HG03039 (cell line): ENCODE results near the gene URI1.

Experiments
- ATAC-seq: cut with Tn5 transposase; IDR thresholded peaks from one replicate; pipeline ENCODE4 v1.9.1; 2021; ENCODE audit warnings: mild to moderate bottlenecking, moderate library complexity; ENCODE audit not compliant: unreplicated experiment

URI1 gene

DNA sequence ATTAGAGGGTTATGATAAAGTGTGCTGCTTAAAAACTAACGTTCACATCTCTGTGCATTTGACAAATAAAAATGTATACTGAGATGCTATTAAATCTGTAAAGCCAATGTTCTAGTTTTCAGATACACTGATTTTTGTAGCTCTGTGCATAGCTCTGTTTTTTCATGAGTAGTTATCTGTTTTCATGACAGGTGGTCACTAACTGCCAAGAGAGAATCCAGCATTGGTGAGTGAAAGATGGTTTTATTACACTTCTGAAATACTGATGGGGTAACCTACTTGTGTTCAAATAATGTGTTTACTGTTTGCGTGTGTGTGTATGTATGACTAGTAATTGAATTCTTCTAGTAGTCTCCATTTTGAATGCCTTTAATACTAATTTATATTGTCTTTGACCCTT lies 29.0 kb downstream of the URI1 start:
- no peak for ATAC-seq

DNA sequence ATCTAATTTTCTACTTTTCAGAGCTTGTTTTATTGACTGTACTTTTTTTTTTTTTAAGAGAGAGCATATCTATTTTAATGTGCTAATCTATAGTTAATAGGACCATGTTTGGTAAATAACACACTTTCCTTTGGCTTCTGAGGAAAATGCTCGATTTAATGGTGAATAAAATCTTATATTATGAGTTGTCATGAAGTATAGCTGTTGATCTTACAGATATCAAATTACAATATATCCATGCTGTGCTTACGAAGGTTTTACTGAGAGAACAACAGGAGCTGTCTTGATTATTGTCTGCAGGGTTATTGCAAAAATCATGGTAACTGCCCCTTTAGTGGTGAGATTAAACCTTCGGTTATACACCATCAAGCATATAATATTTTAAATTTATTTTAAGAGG lies 29.6 kb downstream of the URI1 start:
- ATAC-seq, result no peak

DNA sequence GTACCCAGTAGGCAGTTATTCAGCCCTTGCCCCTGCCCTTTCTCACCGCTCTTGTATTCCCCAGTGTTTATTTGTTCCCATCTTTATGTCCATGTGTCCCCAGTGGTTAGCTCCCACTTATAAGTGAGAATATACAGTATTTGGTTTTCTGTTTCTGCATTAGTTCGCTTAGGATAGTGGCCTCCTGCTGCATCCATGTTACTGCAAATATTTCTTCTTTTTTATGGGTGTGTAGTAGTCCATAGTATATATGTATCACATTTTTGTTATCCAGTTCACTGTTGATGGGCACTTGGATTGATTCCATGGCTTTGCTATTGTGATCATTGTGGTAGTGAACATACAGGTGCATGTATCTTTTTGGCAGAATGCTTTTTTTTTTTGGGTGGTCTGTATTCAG lies 32.7 kb downstream of the URI1 start:
- no peak for ATAC-seq

DNA sequence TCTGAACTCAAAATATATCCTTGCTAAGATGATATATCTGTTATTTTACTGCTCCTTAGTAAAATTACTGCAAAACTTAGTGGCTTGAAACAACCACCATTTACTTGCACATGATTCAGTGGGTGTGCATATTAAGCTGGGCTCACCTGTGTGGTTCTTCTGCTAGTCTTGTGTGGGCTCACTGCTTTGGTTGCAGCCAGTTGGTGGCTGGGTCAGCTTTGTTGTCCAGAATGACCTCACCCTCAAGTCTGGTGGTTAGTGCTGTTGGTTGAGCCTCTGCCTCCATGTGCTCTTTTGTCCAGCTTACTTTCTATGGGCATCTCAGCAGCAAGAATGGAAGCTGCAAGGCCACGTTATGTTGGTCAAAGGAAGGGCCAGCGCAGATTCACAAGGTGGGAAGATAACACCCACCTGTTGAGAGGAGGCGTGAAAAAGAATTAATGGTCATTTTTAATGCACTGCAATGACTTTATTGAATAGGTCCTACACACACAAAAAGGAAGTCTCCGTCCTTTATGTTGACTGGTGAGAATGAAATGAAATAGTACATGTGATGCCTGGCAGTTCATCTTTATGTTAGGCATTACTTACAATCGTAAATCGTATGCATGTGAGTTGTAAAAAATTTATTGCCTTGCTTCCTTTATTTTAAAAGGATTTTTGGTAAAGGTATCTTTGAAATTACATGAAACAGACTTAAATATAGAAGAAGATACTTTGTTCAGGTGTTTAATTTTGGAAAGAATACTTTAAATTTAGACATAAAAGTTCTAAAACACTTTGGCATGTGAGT lies 34.3 kb downstream of the URI1 start:
- ATAC-seq, result no peak

DNA sequence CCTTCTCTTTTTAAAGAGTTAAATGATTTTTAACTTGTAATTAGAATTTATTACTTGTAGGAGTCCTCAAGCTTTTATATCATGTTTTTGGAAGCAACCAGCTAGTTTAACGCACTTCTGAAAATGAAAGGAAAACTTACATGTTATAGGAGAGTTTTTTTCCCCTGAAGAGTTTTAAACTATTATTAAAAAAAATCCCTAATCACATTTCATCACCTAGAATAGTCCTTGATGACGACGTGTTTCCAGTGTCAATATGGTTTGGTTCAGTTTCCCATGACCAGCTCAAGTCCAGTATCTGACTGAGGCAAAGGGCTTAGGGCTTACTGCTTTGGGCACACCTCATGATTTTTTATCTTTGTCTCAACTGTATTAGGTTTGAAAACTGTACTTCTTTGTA lies 36.0 kb downstream of the URI1 start:
- ATAC-seq, result no peak

DNA sequence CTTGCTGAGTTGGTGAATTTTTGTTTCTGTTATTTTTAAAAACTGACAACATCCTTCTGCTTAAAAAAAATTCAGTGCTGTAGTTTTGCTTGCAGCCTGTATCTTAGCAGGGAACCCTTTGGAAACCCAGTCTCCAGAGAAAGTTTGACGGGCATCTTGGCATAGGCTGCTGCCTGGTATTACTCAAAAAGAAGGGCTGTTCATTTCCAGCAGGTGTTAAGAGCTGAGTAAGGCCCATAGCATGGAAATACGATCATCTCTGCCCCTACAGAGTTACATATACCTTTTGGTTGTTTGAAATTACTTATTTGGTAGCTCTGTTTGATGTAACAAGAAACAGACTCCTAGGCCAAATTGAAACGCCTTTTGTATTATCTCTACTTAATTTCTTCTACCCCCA lies 41.5 kb downstream of the URI1 start:
- ATAC-seq, result no peak

DNA sequence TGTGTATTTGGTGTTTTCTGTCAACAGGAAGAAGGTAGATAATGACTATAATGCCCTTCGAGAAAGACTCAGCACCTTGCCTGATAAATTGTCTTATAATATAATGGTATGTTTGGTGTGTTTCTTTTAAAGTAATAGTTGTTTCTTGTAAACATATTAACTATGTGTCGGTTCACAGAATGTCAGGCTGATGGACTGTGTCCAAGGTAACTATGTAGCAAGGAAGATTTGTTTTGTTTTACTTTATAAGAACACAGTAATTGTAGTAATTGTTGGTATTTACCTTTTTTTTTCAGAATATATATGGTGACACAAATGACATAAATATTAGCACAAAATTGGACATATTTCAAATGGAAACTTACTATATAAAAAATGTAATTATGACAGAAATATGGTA lies 43.2 kb downstream of the URI1 start:
- no peak for ATAC-seq

DNA sequence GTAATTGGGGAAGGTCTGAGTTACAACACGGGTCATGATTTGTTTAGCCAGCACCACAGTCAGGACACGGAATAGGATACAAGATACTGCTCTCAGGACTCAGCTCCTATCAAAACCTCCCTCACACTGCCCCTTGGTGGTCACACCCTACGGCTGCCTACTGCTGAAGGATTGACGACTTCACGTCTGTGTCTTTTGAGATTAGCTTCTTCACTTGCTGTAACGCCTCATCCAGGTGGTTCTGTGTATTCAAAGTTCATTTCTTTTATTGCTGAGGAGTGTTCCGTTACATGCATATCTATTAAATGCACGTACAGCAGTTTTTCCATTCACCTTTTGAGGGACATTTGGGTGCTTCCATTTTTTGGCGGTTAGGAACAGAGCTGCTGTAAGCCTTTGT lies 46.3 kb downstream of the URI1 start:
- no peak for ATAC-seq

DNA sequence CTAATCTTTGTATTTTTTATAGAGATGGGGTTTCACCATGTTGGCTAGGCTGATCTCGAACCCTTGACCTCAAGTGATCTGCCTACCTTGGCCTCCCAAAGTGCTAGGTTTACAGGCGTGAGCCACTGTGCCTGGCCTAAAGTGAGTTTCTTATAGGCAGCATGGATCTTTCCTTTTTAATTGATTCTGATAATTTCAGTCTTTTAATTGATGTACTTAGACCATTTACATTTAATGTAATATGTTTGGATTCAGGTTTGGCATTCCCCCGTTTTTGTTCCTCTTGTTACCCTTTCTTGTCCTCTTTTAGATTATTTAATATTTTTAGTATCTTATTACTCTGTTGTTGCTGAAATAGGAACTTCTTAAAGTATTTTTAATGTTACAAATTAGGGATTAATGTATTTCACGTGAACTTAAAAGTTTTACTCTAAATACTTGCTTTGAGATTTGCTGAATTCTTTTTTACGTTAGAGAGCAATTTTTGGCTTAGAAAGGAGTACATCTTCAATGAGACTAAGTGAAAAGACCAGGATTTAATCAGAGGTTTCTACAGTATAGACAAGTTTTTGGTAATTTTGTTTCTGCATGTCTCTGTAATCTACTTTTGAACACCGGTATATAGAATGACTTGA lies 50.3 kb downstream of the URI1 start:
- no peak for ATAC-seq

DNA sequence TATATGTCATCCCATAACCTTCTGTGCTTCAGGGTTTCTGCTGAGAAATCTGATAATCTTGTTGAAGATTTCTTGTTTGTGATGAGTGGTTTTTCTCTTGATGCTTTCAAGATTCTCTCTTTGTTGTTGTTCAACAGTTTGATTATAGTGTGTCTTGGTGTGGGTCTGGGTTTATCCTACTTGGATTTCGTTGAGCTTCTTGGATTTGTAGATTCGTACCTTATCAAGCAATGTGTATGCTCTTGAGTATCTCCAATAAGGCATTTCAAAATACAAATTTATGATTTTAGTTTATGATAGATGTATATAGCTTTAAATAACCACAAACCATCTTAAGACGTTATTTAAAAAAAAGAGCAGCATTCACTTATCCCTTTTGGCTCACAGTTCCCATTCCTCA lies 57.5 kb downstream of the URI1 start:
- no peak for ATAC-seq

DNA sequence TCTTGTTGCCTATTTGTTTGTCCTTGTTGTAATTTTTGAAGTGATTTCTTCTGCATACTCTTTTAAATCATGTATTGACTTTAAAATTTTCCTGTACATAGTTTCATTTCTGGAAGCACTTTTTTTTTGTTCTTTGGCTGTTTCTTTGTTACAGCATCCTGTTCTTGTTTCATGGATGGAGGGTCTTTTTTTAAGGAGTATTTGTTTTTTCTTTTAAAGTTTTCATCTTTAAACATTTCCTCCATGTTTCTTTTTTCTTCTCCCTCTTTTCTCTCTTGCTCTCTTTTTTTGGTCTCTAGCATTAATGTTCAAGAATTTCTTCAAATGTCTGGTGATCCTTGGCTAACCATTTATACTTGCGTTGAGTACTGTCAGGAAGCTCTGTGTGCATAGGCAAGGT lies 58.8 kb downstream of the URI1 start:
- no peak for ATAC-seq

DNA sequence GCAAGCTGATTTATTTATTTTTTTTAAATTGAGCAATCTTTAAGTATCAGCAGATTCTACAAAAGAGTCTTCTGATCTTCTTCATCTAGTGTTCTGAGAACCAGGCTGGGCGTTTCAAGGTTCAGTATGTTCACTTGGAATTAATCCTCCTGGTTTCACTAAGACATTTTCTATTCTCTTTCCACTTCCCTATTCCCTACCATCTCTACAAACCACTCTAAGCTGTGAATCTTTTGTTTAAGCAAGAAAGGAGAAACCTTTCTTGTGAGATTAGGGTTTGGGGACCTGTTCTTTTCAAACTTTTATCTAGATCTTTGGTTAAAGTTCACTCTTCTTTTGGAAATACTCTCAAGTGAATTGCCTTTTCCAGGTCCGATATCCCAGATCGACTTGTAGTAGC lies 59.3 kb downstream of the URI1 start:
- ATAC-seq, result no peak

DNA sequence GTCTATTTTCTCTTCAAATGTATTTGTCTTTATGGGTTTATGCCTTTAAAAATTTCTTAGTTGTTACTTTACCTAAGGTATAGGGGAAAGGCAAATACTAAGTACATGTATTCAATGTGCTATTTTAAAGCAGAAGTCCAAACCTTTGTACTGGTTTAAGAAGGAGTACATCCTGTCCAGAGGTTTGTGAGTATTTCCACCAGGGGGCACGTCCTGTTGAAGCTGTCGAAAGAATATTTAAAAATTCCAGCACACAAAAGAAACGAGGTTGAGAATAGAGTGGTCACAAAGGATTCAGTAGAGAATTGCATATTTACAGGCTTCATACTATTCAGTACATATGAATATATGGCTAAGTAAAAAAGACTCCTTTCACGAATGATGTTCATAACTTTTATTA lies 59.8 kb downstream of the URI1 start:
- no peak for ATAC-seq

DNA sequence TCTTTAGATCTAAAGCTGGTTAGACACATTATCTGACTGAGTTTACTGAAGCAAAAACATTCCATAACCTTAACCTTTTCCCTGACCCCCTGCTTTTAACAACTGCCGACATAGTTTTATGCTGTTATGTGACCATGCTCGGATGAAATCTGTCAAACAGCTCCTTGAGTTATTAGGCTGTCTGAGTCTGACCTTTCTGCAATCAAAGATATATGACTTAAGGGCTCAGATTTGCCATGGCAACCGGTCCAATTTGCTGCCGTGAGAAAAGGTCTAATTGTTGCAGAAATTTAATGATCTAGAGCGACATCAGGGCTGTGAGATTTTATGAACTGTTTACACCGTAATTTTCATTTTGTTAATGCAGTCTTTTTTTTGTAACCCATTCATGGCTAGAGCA lies 61.8 kb downstream of the URI1 start:
- no peak for ATAC-seq

DNA sequence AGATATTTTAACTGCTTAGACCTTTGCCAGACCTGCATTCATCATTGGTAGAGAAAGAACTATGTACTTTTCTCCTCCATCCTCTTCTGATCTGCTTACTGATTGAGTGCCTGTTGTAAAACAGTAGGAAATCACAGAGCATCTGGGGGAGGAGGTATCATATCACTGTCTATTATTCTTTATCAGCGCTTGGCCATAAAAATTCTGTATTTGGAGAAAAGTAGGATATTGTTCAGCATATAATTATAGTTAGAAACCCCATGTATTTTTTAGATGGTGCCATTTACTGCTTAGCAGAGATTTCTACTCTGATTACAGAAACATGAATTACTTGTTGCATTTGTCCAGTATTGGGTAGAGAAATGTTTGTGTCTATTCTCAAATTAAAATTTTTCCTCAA lies 62.4 kb downstream of the URI1 start:
- ATAC-seq, result no peak

DNA sequence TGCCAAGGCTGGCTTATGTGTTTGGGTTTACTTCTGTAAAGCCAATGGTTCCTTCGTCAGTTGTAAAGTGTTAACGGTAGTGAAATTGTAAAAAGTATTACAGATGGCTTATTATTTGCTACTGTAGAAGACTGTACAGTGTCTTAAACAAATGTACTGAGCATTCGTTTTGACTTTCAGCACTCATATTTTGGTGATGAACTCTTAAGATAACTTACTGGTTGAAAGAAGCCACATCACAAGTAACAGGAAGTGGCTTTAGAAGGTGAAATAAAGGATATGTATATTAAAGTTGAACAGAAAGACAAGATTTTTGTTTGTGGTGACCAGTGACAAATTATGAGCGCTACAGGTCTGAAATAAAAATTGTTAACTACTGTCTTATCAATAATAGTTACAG lies 64.2 kb downstream of the URI1 start:
- no peak for ATAC-seq

DNA sequence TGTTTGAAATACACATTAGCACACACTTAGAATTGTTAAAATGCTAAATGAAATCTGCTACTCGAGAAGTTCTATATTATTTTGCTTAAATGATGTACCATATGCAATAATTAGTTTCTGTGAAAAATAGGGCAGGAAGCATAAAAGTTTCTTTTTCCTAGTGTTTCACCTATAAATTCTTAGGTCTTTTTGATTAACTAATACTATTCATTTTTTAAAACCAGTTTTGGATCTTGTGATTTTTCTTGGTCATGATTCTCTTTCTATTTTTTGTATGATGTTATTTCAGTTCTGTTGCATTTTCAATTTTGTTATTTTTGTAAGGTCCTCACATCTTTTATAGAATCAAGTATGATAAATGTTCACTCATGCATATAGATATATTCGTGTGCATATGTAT lies 66.1 kb downstream of the URI1 start:
- no peak for ATAC-seq

DNA sequence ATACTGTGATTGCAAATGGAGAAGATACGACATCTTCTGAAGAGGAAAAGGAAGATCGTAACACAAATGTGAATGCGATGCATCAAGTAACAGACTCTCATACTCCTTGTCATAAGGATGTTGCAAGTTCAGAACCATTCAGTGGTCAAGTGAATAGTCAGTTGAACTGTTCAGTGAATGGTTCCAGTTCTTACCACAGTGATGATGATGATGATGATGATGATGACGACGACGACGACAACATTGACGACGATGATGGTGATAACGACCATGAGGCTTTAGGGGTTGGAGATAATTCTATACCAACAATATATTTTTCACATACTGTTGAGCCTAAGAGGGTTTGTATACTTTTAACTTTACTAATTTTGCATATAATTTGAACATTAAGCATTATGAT lies 67.0 kb downstream of the URI1 start:
- ATAC-seq, result no peak

DNA sequence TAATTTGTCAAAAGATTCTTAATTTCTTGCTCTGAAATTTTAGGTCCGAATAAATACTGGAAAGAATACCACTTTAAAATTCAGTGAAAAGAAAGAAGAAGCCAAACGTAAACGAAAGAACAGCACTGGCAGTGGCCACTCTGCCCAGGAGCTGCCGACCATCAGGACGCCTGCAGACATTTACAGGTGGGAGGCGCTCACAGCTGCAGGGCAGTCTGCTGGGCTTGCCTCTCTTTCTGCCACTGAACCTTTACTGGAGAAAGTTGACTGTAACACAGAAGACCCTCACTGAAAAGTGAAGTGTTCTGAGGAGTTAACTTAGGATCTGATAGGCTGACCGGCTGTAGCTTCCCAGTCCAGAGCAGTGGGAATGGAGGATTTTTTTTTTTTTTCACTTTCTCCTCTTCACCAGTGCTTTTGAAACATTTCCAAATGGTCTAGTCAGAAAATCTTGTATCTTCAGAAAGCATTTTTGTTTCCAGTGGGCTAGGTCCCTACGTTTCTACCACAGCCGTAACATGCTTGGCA lies 69.1 kb downstream of the URI1 start:
- ATAC-seq, result no peak

DNA sequence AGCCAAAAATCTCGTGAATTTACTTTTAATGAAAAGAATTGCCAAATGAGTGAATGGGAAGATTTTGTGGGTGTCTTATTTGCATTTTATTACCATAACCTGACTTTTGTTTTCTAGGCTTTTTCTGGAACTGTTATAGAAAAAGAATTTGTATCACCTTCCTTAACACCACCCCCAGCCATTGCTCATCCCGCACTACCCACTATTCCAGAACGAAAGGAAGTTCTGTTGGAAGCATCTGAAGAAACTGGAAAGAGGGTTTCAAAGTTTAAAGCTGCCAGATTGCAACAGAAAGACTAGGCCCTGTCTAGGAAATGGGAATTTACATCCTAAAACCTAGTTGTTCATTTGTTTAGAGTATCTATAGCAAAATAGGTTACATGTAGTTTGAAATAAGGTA lies 72.7 kb downstream of the URI1 start:
- ATAC-seq, result no peak

DNA sequence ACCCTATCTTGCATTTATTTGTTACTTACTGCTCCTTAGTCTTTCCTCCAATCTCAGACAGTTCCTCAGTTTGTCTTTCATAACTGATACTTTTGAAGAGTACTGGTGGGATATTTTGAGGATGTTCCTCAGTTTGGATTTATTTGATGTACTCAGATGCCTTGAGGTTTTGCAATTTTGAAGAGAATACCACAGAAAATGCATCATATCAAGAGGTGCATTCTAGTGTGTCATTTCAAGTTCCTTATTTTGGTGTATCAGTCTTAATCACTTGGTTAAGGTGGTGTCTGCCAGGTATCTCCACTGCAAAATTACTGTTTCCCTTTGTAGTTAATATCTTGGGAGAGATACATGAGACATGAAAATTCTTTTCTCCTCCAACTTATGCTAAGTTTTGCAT lies 75.1 kb downstream of the URI1 start:
- peak; percentile 58 for ATAC-seq

DNA sequence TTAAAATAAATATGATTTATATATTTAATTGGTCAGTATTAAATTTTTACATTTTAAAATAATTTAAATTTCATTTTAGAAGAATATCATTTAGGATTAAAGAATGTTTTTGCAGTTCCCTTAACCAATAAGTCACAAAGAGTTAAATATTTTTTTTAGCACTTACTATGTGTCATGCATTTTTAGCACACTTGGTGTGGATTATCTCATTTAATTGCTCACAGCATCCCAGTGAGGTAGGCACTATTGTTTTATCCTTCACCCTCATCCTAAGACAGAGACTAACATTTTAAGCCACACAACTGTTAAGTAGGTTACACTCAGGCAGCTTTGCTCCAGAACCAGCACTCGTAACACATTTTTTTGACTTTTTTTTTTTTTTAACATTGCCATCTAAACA lies 78.2 kb downstream of the URI1 start:
- no peak for ATAC-seq

DNA sequence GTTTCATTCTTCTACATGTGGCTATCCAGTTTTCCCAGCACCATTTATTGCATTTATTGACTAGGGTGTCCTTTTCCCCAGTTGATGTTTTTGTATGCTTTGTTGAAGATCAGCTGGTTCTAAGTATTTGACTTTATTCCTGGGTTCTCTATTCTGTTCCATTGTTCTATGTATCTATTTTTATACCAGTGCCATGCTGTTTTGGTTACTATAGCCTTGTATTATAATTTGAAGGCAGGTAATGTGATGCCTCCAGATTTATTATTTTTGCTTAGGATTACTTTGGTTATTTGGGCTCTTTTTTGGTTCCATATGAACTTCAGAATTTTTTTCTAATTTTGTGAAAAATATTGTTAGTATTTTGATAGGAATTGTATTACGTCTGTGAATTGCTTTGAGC lies 80.6 kb downstream of the URI1 start:
- no peak for ATAC-seq
